GM12878 (cell line): ENCODE data around the gene CPLX1. TPM values are rescaled to one million over a fixed set of nuclear protein-coding genes. Genes with fewer than 3 reads are reported as not detected.

Source experiments
- ATAC-seq: fragments of 200-7000 bp; cut with Tn5 transposase; 3 replicates; pipeline ENCODE4 v1.9.1; 2020; ENCODE audit warnings: mild to moderate bottlenecking, moderate library complexity
- BruUV-seq: library from RNA; stranded (reverse); fragments of 400-500 nt; replicated peaks from 2 replicates; lab custom pipeline; 2021; lab: Mats Ljungman, UMichigan
- CTCF ChIA-PET: fragments of 300-600 bp; sonication (Branson Sonifier 250); formaldehyde crosslinking; extraction: SDS; loops from one replicate; lab custom pipeline; 2021; ENCODE audit warnings: inconsistent platforms; lab: Yijun Ruan, JAX
- POLR2A ChIA-PET: fragments of 350-600 bp; formaldehyde crosslinking; extraction: SDS; loops from one replicate; lab custom pipeline; 2021; ENCODE audit warnings: inconsistent platforms; lab: Charles Lee
- RAD21 ChIA-PET: fragments of 300-600 bp; sonication (Branson Sonifier 250); formaldehyde crosslinking; loops from one replicate; lab custom pipeline; 2023; ENCODE audit warnings: antibody characterized with exemption; ENCODE audit not compliant: unreplicated experiment; lab: Charles Lee
- SMC1A ChIA-PET: fragments of 300-600 bp; sonication (Branson Sonifier 250); formaldehyde crosslinking; loops from one replicate; lab custom pipeline; 2023; ENCODE audit not compliant: unreplicated experiment, uncharacterized antibody; lab: Charles Lee
- DNase-seq: peaks from one replicate; pipeline ENCODE4 v3.0.0-alpha.2; 2011; ENCODE audit warnings: low read depth, low spot score
- FAIRE-seq: peaks from 3 replicates; lab custom pipeline; 2011; peaks lifted over from hg19 to GRCh38; lab: Jason Lieb, UNC
- H2AFZ ChIP-seq: 2 replicates; pipeline ENCODE4 v1.6.0; 2011; ENCODE audit warnings: low read depth, low read length, control low read depth; ENCODE audit not compliant: control insufficient read depth
- H3K27ac ChIP-seq: 2 replicates; pipeline ENCODE4 v1.5.1; 2011; ENCODE audit warnings: control low read depth; ENCODE audit not compliant: control insufficient read depth, insufficient read depth
- H3K27me3 ChIP-seq, 2 experiments: replicated peaks in 1 of 2; 2 replicates each; pipeline versions ENCODE4 v1.6.0 to v1.6.1; 2011; ENCODE audit warnings: low read length in 1 of 2; ENCODE audit not compliant: control insufficient read depth in 2 of 2, insufficient read depth in 2 of 2
- H3K36me3 ChIP-seq, 2 experiments: 2 replicates each; pipeline ENCODE4 v1.5.1; 2011; ENCODE audit warnings: low read length in 1 of 2; ENCODE audit not compliant: control insufficient read depth in 2 of 2, insufficient read depth in 2 of 2
- H3K4me1 ChIP-seq: 2 replicates; pipeline ENCODE4 v1.6.1; 2011; ENCODE audit warnings: mild to moderate bottlenecking, low read length, moderate library complexity, mixed read lengths; ENCODE audit not compliant: control insufficient read depth, insufficient read depth
- H3K4me2 ChIP-seq: 2 replicates; pipeline ENCODE4 v1.6.0; 2011; ENCODE audit warnings: control low read depth; ENCODE audit not compliant: control insufficient read depth, insufficient read depth
- H3K4me3 ChIP-seq: fragments of 200-600 bp; sonication (generic); 2 replicates; pipeline ENCODE4 v1.5.1; 2016
- H3K79me2 ChIP-seq: 2 replicates; pipeline ENCODE4 v1.6.0; 2011; ENCODE audit warnings: low read length; ENCODE audit not compliant: control insufficient read depth, insufficient read depth
- H3K9ac ChIP-seq: 2 replicates; pipeline ENCODE4 v1.8.0; 2011; ENCODE audit warnings: low read length, control low read depth, mixed read lengths; ENCODE audit not compliant: control insufficient read depth, insufficient read depth
- H3K9me3 ChIP-seq: replicated peaks from 3 replicates; pipeline ENCODE4 v1.5.1; 2011; ENCODE audit warnings: mild to moderate bottlenecking, low read length; ENCODE audit not compliant: control insufficient read depth, insufficient read depth
- H4K20me1 ChIP-seq: 2 replicates; pipeline ENCODE4 v1.6.0; 2011; ENCODE audit not compliant: control insufficient read depth, insufficient read depth
- MTA3 ChIP-seq: IDR thresholded peaks from 2 replicates; pipeline ENCODE4 v1.6.1; 2012; ENCODE audit warnings: low read length, inconsistent platforms, borderline replicate concordance
- NRF1 ChIP-seq: conservative IDR thresholded peaks from 2 replicates; pipeline ENCODE4 v1.6.1; 2011; ENCODE audit warnings: mild to moderate bottlenecking, low read depth, low read length, improper control_type of control experiment
- POLR2A ChIP-seq: IDR thresholded peaks from 2 replicates; pipeline ENCODE4 v1.6.1; 2011; ENCODE audit warnings: low read depth, mild to moderate bottlenecking, low read length
- SREBF1 ChIP-seq: IDR thresholded peaks from 2 replicates; pipeline ENCODE4 v1.6.1; 2012; ENCODE audit warnings: mild to moderate bottlenecking, low read length
- SUZ12 ChIP-seq: fragments of 200-600 bp; sonication (generic); IDR thresholded peaks from one replicate; pipeline ENCODE4 v1.6.1; 2018; ENCODE audit warnings: antibody characterized with exemption, mild to moderate bottlenecking; ENCODE audit not compliant: unreplicated experiment
- TBL1XR1 ChIP-seq: IDR thresholded peaks from 2 replicates; pipeline ENCODE4 v1.6.1; 2012; ENCODE audit warnings: low read depth, low read length, improper control_type of control experiment
- WGBS: methylation state at CpG from one replicate; pipeline ENCODE4 v1.1.6; 2016; ENCODE audit warnings: low lambda C conversion rate; ENCODE audit not compliant: insufficient replicate concordance, insufficient coverage; ENCODE audit errors: missing lambda C conversion rate; 5-methylcytosine and 5-hydroxymethylcytosine counted together
- in situ Hi-C: fragments of 300-500 bp; cut with MboI; formaldehyde crosslinking; loops from 9 replicates; pipeline ENCODE4 v1.14.3; 2018; ENCODE audit warnings: mixed read lengths
- intact Hi-C: fragments of 100-400 bp; cut with micrococcal nuclease; formaldehyde crosslinking; loops from one replicate; pipeline ENCODE4 v1.14.2; 2022; ENCODE audit not compliant: unreplicated experiment
- polyA plus RNA-seq, 11 experiments: library from polyadenylated mRNA; depleted of rRNA in 4 of 11; unstranded in 6 of 11; stranded (reverse) in 5 of 11; fragments of >200 nt; fragmentation: Nextera tagmentation in 4 of 11; fragmentation: Illumina TruSeq in 1 of 11; extraction: Ambion mirVana in 4 of 11; extraction: Trizol in 1 of 11; gene quantifications; 1 replicate in 1 of 11; 2 replicates in 10 of 11; pipeline versions ENCODE4 v1.2.1 to v1.2.3, GENCODE V29; 2011 to 2016; ENCODE audit warnings: inconsistent platforms in 2 of 11, missing spikeins in 2 of 11, low read depth in 1 of 11
- total RNA-seq, 4 experiments: library from RNA; depleted of rRNA in 3 of 4; stranded (reverse); fragments of >200 nt in 3 of 4; fragmentation: Illumina TruSeq in 1 of 4; extraction: Trizol in 1 of 4; gene quantifications; 2 replicates each; pipeline versions ENCODE4 v1.2.1 to v1.2.3, GENCODE V29; 2013 to 2021

The CPLX1 gene
- total and polyA plus RNA-seq, 10 of the 15 experiments (the other 5 are each of a cell fraction or from before 2014, with no cell fraction given): 0.04 to 1.2 (median 0.13) TPM; not detected in 5

DNA sequence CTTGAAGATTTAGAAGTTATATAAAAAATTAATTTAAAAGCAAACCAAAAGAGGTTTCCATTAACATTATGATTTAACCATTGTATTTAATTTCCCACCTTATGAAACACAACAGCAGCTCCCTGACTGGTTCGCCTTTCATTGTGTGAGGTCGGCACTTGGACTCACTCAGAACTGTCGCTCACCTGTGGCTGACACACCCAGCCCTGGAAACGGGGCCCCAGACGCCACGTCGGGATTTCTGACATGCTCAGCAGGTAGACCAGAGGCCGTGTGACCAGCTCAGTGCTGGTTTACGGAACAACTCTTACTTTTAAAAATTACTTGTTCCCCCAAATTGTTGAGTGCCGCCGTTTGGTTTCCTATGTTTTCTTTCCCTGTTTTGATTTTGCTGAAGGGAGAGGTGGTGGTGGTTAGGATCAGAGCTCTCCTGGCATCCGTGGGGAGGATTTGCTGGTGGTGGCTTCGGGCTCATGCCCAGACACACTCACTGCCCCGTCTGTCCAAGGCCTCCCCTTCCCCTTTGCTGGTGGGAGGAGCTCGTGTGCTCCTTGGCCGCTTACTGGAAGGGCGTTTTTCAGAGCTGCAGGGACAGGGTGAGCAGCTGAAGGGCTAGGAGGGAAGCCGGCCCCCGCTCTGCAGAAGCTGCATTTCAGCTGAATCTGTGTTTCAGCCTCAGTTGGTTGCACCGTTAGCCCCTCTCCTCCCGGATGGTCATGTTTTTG is 59.2 kb downstream of the CPLX1 start:
- CTCF ChIA-PET: interaction anchor here (1.6 to 3.1 kb wide), 4 partner anchors 10 to 220 kb away, joined by 3 to 11 read pairs (median 6); partner anchors contain the start of gene IDUA
- RAD21 ChIA-PET: no interaction called here
- no peak for FAIRE-seq
- Histone ChIP-seq H3K36me3 (peaks cover 29 to 30% of the 10 kb centered on the region in 2 experiments), H4K20me1 (no peaks in the 10 kb centered on the region; the same call in 1 of the 2 replicates), H3K79me2 (peaks cover 7% of the 10 kb centered on the region), H3K4me1 (no peaks in the 10 kb centered on the region), H3K27ac (no peak overlapping the region), H3K4me3 (no peak overlapping the region), H2AFZ (no peak overlapping the region)
- no peak for DNase-seq
- TF ChIP-seq POLR2A (peak; percentile 56), TBL1XR1 (no peak)
- TF ChIP-seq, all 136 proteins: peak for 1
- Histone ChIP-seq H3K9me3 (no peaks in the 10 kb centered on the region), H3K27me3 (no peaks in the 10 kb centered on the region), H3K9ac (no peak overlapping the region), H3K4me2 (no peak overlapping the region)
- in situ Hi-C loops: no loop called here
- ATAC-seq: no peak
- no TSS peak for BruUV-seq
- POLR2A ChIA-PET: no interaction called here
- WGBS: 95% methylated on average over 21 of the region's 21 CpGs
- intact Hi-C loops: no loop called here
- SMC1A ChIA-PET: interaction anchor here (1.1 kb wide), 1 partner anchor 11 kb away, joined by 3 read pairs; no protein-coding TSS in a partner anchor

GRCh38 chr4:766152-766515 is 59.8 kb downstream of the CPLX1 start:
- ChIA-PET POLR2A (no interaction called here), SMC1A (interaction anchor here (1.1 kb wide), 1 partner anchor 10 kb away, joined by 3 read pairs; no protein-coding TSS in a partner anchor), RAD21 (interaction anchor here (1.2 kb wide), 1 partner anchor 221 kb away, joined by 4 read pairs; the partner anchor contains the start of gene IDUA), CTCF (interaction anchor here (1.6 to 3.1 kb wide), 4 partner anchors 10 to 221 kb away, joined by 3 to 11 read pairs (median 6); partner anchors contain the start of gene IDUA)
- Histone ChIP-seq H3K4me2 (no peak overlapping the region), H3K9me3 (no peaks in the 10 kb centered on the region), H3K27ac (no peak overlapping the region), H3K36me3 (peaks cover 25 to 27% of the 10 kb centered on the region in 2 experiments), H4K20me1 (no peaks in the 10 kb centered on the region; the same call in 1 of the 2 replicates), H3K4me1 (no peaks in the 10 kb centered on the region), H3K27me3 (no peaks in the 10 kb centered on the region), H3K4me3 (no peak overlapping the region), H3K79me2 (peaks cover 3% of the 10 kb centered on the region), H2AFZ (no peak overlapping the region), H3K9ac (no peak overlapping the region)
- BruUV-seq: no TSS peak
- TF ChIP-seq SREBF1 (no peak), NRF1 (no peak), MTA3 (0 out of 2 replicates have a peak, but pooled peaks have one; percentile 51), SUZ12 (no peak)
- 79% methylated on average over 7 of the region's 7 CpGs for WGBS
- intact Hi-C loops (no loop called here), in situ Hi-C loops (no loop called here)
- DNase-seq (no peak), ATAC-seq (no peak), FAIRE-seq (no peak)
